HG03439 (cell line): ENCODE measurements around the gene HDAC4.

Experiments
- ATAC-seq: cut with Tn5 transposase; IDR thresholded peaks from one replicate; pipeline ENCODE4 v1.9.1; 2021; ENCODE audit warnings: mild to moderate bottlenecking, moderate library complexity; ENCODE audit not compliant: unreplicated experiment

The HDAC4 gene

GRCh38 chr2:239136762-239137161, 264.1 kb downstream of the HDAC4 start:
- ATAC-seq = no peak

- no peak for ATAC-seq
Observed at GRCh38 chr2:239136203-239136602, 264.6 kb downstream of the HDAC4 start.

DNA sequence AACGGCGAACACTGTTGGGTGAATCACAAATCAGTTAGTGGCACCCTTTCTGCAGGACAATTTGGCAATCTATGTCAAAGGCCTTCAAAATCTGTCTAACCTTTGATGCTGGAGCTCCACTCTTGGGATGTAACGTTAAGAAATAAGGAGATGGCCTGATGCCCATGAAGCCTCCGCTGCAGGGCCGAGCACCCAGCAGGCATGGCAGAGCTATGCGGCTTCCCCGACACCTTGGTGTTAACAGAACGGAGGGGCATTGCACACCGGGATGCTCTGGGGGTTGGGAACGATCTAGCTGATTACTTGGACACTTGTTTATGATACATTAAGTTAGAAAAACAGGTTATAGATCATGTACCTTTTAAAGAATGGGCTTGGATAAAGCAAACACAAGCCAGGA, 265.3 kb downstream of the HDAC4 start:
- ATAC-seq = no peak

GRCh38 chr2:239133945-239134570, 266.8 kb downstream of the HDAC4 start:
- no peak for ATAC-seq

GRCh38 chr2:239132786-239133185, 268.0 kb downstream of the HDAC4 start:
- ATAC-seq = no peak

GRCh38 chr2:239132156-239132709, 268.6 kb downstream of the HDAC4 start:
- ATAC-seq = no peak

GRCh38 chr2:239131521-239131920, 269.3 kb downstream of the HDAC4 start:
- no peak for ATAC-seq

- no peak for ATAC-seq
Observed at GRCh38 chr2:239130786-239131325, 270.0 kb downstream of the HDAC4 start.

DNA sequence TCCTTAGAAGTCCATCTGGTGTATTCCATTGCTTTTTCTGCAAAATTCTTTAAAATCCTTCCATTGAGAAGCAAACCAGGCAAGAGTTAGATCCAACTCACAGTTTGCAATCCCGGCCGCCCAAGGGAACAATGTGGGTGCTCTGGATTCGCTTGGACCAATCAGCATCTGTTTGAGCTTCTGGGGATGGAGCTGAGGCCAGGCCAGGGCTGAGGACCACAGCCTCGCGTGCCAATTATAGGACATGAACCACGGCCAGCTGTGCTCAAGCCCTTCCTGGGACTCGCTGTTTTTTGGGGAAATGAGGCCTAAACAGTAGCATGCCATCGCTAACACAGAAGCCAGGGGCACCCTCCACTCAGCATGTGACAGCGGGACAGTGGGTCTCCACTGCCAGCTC, 270.8 kb downstream of the HDAC4 start:
- ATAC-seq = no peak

- no peak for ATAC-seq
Observed at GRCh38 chr2:239129147-239129920, 271.5 kb downstream of the HDAC4 start.

DNA sequence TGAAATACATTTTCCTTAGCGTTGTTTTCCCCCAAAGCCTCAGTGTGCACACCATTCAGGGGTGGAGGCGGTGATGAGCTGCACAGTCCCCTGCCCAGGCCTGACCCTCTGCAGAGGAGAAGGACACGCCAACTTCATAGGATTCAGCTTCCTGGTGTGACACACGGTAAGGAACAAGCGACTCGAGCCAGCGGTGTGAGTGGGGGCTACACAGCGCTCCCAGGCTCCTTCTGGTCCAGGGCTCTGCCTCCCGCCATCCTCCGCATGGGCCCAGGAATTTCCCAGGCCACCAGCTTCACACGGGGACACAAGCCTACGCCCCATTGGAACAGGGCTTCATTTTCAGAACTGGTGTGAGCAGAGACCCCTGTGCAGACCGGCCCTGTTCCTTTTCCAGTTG, 272.1 kb downstream of the HDAC4 start:
- ATAC-seq = no peak

- ATAC-seq = no peak
Observed at GRCh38 chr2:239127513-239127912, 273.3 kb downstream of the HDAC4 start.

- ATAC-seq = no peak
Observed at GRCh38 chr2:239125726-239126675, 274.8 kb downstream of the HDAC4 start.

GRCh38 chr2:239124152-239124899, 276.5 kb downstream of the HDAC4 start:
- no peak for ATAC-seq

DNA sequence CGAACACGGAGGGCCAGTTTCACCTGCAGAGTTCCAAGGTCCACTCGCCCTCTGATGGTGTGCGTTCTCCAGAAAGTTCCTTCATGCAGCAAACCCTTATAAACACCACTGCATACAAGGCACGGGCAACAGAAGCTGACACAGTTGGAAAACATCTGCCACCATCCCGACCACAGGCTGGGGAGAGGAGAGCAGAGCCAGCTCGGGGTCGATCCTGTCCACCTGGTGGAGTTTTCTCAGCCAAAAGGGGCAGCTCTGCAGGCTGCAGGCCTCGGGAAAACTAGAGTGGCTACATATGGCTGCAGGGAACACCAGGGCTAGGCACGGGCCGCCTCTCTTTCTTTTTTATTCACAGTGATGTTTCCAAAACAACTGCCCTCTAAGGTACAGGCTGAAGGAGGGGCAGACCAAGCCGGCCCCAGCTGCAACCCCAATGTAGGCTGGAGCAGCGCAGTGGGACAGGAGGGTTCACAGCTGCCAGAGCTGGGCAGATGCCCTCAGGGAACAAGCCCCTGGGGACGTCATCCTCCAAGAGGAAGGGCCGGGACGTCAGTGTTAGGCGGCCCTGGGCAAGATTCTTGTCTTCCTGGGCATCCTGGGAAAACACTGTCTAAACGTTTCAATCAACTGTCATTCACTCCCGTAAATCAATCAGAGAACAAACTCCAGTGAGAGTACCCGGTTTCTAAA, 278.3 kb downstream of the HDAC4 start:
- no peak for ATAC-seq

DNA sequence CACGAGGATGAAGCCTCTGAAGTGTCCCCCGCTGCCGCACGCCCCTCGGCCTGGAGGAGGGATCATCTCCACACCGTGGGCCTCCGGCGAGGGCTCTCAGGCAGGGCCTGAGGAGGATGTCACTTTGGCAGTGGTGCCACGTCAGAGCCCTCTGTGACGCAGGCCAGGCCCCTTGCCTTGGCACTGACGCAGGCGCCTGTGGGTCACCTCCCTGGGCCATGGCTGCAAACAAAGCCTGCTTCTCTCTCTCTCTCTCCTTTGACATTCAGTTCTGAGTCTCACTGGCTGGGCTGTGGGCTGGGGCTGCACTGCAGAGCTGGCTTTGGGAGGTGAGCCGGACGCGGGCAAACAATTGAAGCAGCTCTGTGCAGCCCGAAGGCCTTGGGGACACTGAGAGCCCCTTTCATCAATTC, 279.2 kb downstream of the HDAC4 start:
- ATAC-seq = no peak

- ATAC-seq = no peak
Observed at GRCh38 chr2:239120664-239121063, 280.2 kb downstream of the HDAC4 start.

DNA sequence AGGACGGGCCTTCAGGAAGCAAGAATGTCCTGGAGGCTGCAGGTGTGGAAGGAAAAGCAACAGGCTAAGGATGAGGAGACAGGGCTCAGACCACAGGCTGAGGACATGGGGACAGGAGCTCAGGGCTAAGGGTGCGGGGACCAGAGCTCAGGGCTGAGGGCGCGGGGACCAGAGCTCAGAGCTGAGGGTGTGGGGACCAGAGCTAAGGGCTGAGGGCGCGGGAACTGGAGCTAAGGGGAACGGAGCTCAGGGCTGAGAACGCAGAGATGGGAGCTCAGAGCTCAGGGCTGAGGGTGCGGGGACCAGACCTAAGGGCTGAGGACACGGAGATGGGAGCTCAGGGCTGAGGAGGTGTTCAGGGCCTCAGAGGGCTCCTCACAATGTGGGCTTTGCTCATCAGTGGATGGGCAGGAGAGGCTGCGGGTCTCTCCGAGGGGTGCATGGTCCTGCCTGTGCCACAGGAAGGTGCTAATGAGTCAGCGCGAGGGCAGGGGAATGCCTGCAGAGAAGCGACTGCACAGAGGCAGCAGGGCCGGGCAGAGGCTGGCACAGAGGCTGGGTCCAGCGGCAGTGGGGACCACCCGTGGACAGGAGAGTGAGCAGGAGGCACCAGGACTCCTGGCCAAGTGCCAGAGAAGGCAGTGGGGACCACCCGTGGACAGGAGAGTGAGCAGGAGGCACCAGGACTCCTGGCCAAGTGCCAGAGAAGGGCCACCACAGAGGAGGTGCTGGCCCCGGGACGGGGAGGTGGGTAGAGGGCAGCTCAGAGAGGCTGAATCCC, 281.3 kb downstream of the HDAC4 start:
- ATAC-seq = no peak

DNA sequence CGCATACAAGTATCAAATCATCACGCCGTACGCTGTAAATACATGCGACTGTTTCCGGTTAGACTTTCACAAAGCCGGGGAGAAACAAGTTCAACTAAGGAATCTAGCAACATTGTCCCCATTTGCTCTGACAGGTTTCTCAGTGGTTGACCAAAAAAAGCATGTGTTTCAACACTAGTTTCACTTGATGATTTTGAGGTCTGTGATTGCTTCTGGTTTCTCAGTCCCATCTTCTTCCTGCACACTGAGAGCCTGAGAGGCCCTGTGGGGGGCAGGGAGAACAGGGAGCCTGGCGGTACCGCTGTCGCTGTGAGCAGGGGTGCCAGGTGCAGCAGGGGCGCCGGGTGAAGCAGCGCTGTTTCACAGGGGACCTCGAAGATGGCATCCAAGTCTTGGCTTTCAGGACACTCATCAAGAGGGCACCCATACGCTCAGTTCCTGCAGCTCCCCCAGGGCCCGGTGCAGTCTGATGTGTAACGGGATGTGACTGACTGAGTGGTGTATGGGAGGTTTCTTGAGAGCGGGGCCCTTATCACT, 282.1 kb downstream of the HDAC4 start:
- ATAC-seq = no peak
